ENCODE measurements around the gene TSPAN3. TPM values are rescaled to one million over a fixed set of nuclear protein-coding genes. Genes with fewer than 3 reads are reported as not detected.
A peak's percentile ranks its signal among the peaks of the same experiment; 100 is the strongest.

The TSPAN3 gene
- total and polyA plus RNA-seq, 4 experiments from 2014 or later = 13.3 to 35.9 (median 25.0) TPM

DNA sequence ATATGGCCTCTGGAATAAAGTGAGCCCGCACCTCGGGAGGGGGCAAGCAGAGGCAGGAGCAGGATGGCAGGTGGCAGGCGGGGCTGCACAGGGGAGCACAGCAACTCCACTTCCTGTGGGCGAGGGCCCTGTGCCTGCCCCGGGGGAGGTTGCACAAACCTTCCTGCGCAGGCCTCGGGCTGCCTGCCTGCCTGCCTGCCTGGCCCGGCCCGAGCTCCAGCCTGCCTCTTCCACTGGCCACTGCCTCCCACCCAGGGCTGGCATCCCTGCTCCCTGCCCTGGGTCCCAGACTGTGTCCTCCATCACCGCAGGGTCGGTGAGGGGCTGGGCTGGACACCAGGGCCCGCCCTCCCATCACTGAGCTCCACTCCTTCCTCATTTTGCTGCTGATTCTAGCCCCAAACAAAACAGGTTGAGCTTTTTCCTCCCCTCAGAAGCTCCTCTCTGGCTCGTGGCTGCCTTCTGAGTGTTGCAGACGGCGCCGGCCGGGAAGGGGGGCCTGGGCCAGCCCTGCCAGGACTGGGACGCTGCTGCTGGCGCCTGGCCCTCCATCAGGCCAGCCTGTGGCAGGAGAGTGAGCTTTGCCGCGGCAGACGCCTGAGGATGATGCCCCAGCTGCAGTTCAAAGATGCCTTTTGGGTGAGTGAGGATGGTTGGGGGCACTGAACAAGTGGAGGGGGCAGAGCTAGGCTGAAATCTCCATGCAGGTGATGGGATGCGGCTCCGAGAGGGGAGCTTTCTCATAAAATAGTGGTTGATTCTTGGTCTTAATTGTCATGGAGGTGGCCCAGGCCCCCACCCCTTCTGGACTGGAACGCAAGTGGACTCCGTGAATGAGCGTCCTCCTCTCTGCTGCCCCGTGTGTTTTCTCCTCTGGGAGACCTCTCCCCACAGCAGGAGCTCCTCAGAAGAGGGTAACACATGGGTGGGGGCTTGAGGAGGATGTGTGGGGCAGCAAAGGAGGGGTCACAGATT lies 75.7 kb downstream of the TSPAN3 start, which contains the start of gene PSTPIP1:
Gene PSTPIP1 (plus strand): TSS at position 156 of the 975 bp plus-strand sequence. CDS start 448 bp downstream, at position 604.
- Mint-ChIP-seq H3K27me3 (no peaks in the 10 kb centered on the region), H3K4me3 (peak within 1 kb of the TSS; percentile 94 to 97 (median 96)), H3K4me1 (peaks cover 38 to 92% (median 52%) of the 10 kb centered on the region in 4 donors), H3K27ac (peak within 1 kb of the TSS; percentile 92 to 97 (median 96)), H3K36me3 (peaks cover 4 to 27% of the 10 kb centered on the region in 2 donors), H3K9me3 (peaks cover 0 to 2% (median 0%) of the 10 kb centered on the region in 8 donors)
- peak within 1 kb of the TSS; percentile 94 to 96 for H3K4me3 ChIP-seq (ENCODE audit: low read length in 2 of 2)
- intact Hi-C loops (cut with micrococcal nuclease) = loop anchor here (1.0 to 2.0 kb wide), 5 partner anchors 8 to 76 kb away; partner anchors contain the start of genes RCN2 and TSPAN3
- DNase-seq = peak; percentile 65 to 76 (median 74)
- peaks cover 56% of the 10 kb centered on the region for H3K4me1 ChIP-seq (ENCODE audit: insufficient read depth, low read length)
- no peaks in the 10 kb centered on the region for H3K27me3 ChIP-seq (ENCODE audit: insufficient read depth, low read length)
- peak within 1 kb of the TSS; percentile 79 for H3K27ac ChIP-seq (ENCODE audit: low read depth, low read length)
- POLR2A ChIA-PET (ENCODE audit: partially characterized antibody) = interaction anchor here (0.7 to 9.4 kb wide), 28 partner anchors 8 to 684 kb away, joined by 3 to 472 read pairs (median 4); partner anchors contain the start of genes ETFA, HMG20A, RCN2 and SCAPER
- peaks cover 9% of the 10 kb centered on the region for H3K36me3 ChIP-seq (ENCODE audit: insufficient read depth, low read length)
- CTCF ChIA-PET (ENCODE audit: partially characterized antibody) = interaction anchor here (0.9 to 6.6 kb wide), 11 partner anchors 10 to 128 kb away, joined by 3 to 69 read pairs (median 5); partner anchors contain the start of gene RCN2
- no peaks in the 10 kb centered on the region for H3K9me3 ChIP-seq (ENCODE audit: control insufficient read depth in 1 of 2, low read length in 2 of 2)

GRCh38 chr15:76994496-76994895 lies 76.4 kb downstream of the TSPAN3 start:
- peaks cover 49% of the 10 kb centered on the region for H3K4me1 ChIP-seq (ENCODE audit: insufficient read depth, low read length)
- no peaks in the 10 kb centered on the region for H3K9me3 ChIP-seq (ENCODE audit: control insufficient read depth in 1 of 2, low read length in 2 of 2)
- Mint-ChIP-seq H3K27ac (peak overlapping the region; percentile 92 to 97 (median 96)), H3K4me1 (peaks cover 40 to 89% (median 47%) of the 10 kb centered on the region in 4 donors), H3K36me3 (peaks cover 4 to 21% of the 10 kb centered on the region in 2 donors), H3K4me3 (peak overlapping the region; percentile 94 to 97 (median 96)), H3K27me3 (no peaks in the 10 kb centered on the region), H3K9me3 (peaks cover 0 to 2% (median 0%) of the 10 kb centered on the region in 8 donors)
- intact Hi-C loops (cut with micrococcal nuclease) = loop anchor here (2.0 kb wide), 1 partner anchor 76 kb away; the partner anchor contains the start of gene TSPAN3
- ChIA-PET CTCF (ENCODE audit: partially characterized antibody) (interaction anchor here (1.2 to 6.6 kb wide), 9 partner anchors 10 to 64 kb away, joined by 3 to 69 read pairs (median 5); no protein-coding TSS in a partner anchor), POLR2A (ENCODE audit: partially characterized antibody) (interaction anchor here (0.9 to 9.4 kb wide), 16 partner anchors 7 to 650 kb away, joined by 3 to 472 read pairs (median 10); partner anchors contain the start of genes HMG20A, RCN2 and SCAPER)
- no peaks in the 10 kb centered on the region for H3K27me3 ChIP-seq (ENCODE audit: insufficient read depth, low read length)
- peaks cover 2% of the 10 kb centered on the region for H3K36me3 ChIP-seq (ENCODE audit: insufficient read depth, low read length)
- peak in 1 of 5 donors; percentile 19 for DNase-seq
- peak overlapping the region; percentile 79 for H3K27ac ChIP-seq (ENCODE audit: low read depth, low read length)
- H3K4me3 ChIP-seq (ENCODE audit: low read length in 2 of 2) = peak overlapping the region in 1 of 2 donors; percentile 94

- Mint-ChIP-seq H3K9me3 (peaks cover 0 to 2% (median 0%) of the 10 kb centered on the region in 8 donors), H3K27ac (peak overlapping the region; percentile 92 to 97 (median 96)), H3K27me3 (no peaks in the 10 kb centered on the region), H3K36me3 (peaks cover 4 to 16% of the 10 kb centered on the region in 2 donors), H3K4me3 (peak overlapping the region; percentile 94 to 97 (median 96)), H3K4me1 (peaks cover 40 to 88% (median 46%) of the 10 kb centered on the region in 4 donors)
- Histone ChIP-seq H3K9me3 (ENCODE audit: control insufficient read depth in 1 of 2, low read length in 2 of 2) (no peaks in the 10 kb centered on the region), H3K36me3 (ENCODE audit: insufficient read depth, low read length) (no peaks in the 10 kb centered on the region), H3K27me3 (ENCODE audit: insufficient read depth, low read length) (no peaks in the 10 kb centered on the region), H3K4me1 (ENCODE audit: insufficient read depth, low read length) (peaks cover 47% of the 10 kb centered on the region), H3K27ac (ENCODE audit: low read depth, low read length) (peak overlapping the region; percentile 79), H3K4me3 (ENCODE audit: low read length in 2 of 2) (peak overlapping the region in 1 of 2 donors; percentile 94)
- ChIA-PET CTCF (ENCODE audit: partially characterized antibody) (interaction anchor here (0.8 to 6.6 kb wide), 6 partner anchors 11 to 550 kb away, joined by 4 to 69 read pairs (median 6); no protein-coding TSS in a partner anchor), POLR2A (ENCODE audit: partially characterized antibody) (interaction anchor here (0.6 to 9.4 kb wide), 11 partner anchors 11 to 649 kb away, joined by 3 to 472 read pairs (median 10); partner anchors contain the start of genes HMG20A, RCN2 and SCAPER)
- DNase-seq = peak; percentile 35 to 85 (median 40)
- intact Hi-C loops (cut with micrococcal nuclease) = loop anchor here (2.0 kb wide), 1 partner anchor 77 kb away; the partner anchor contains the start of gene TSPAN3
Observed at GRCh38 chr15:76994001-76994400, 76.9 kb downstream of the TSPAN3 start.

DNA sequence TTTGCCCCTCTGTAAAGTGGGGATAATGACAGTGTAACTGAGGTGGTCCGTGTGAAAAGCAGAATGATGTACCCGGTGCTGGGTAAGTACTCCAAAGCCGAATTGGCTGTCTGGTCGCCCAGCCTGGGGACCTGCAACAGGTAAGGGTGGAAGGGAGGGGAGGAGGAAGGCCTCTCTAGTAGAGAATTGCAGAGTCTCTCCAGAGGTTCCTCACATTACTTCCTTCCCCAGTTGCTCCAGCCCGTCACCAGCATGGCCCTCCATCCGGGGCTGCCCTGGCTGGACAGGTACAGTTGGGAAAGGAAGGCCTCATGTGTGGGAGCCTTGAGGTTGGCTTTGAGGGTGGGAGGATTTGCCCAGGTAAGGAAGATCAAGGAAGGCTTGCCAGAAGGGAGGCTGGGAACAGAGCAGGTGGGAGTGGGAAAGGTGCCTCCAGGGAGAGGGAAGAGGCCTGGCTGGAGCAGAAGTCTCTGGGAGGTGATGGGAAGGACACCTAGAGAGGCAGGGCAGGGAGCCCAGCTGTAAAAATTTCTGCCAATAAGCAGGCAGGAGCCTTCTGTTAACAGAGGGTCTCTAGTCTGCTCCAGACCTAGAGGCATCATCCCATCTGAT lies 77.7 kb downstream of the TSPAN3 start:
- peak overlapping the region; percentile 79 for H3K27ac ChIP-seq (ENCODE audit: low read depth, low read length)
- H3K4me1 ChIP-seq (ENCODE audit: insufficient read depth, low read length) = peaks cover 47% of the 10 kb centered on the region

DNA sequence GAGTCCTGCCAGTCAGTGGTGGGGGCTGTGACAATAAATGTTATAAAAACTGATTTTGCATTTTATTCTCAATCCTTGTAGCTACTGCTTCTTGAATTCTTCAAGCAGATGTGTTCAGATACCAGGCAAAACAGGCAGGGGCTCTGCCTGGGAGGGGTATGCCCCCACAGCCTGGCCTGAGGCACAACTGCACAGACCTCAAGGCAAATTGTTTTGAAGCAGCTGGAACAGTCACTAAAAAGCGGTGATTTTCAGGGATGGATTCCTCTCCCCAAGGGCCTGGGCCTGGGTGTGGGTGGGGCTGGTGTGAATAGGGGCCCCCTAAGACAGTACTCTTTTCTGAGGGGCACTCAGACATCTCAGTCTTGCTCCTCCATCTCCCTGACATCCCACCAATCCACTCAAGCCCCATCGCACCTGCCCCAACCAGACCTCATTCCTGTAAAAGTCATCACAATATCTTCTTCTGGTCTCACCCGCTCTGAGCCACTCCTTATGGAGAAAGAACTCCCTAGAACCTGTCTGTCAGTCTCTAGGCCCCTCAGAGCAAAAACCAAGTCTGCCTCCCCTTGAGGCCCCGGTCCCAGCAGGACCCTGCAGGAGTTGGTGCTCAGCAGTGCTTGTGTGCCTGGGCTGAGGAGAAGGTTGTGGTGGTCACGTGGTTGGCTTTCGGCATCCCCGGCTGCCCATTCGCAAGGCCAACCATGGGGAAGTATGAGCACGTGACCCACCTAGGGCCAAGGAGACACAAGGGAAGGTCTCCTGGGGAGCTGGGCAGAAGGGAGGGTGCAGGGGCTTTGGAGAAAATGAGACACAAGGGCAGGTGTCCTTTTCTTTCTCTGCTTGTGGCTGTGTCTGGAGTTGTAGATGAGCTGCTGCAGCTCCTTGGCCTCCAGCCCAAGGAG lies 78.9 kb downstream of the TSPAN3 start:
- intact Hi-C loops (cut with micrococcal nuclease) = no loop called here
- Mint-ChIP-seq H3K4me3 (peak overlapping the region in 1 of 8 donors; percentile 8), H3K36me3 (peaks cover 0 to 1% of the 10 kb centered on the region in 2 donors), H3K27ac (peak overlapping the region; percentile 34 to 97 (median 92)), H3K4me1 (peaks cover 35 to 84% (median 42%) of the 10 kb centered on the region in 4 donors), H3K9me3 (peaks cover 0 to 2% (median 0%) of the 10 kb centered on the region in 8 donors), H3K27me3 (no peaks in the 10 kb centered on the region)
- ChIA-PET POLR2A (ENCODE audit: partially characterized antibody) (interaction anchor here (1.1 kb wide), 1 partner anchor 11 kb away, joined by 3 read pairs; no protein-coding TSS in a partner anchor), CTCF (ENCODE audit: partially characterized antibody) (interaction anchor here (1.5 kb wide), 1 partner anchor 30 kb away, joined by 5 read pairs; no protein-coding TSS in a partner anchor)
- Histone ChIP-seq H3K27me3 (ENCODE audit: insufficient read depth, low read length) (no peaks in the 10 kb centered on the region), H3K9me3 (ENCODE audit: control insufficient read depth in 1 of 2, low read length in 2 of 2) (no peaks in the 10 kb centered on the region), H3K4me3 (ENCODE audit: low read length in 2 of 2) (no peak overlapping the region), H3K27ac (ENCODE audit: low read depth, low read length) (no peak overlapping the region), H3K36me3 (ENCODE audit: insufficient read depth, low read length) (no peaks in the 10 kb centered on the region), H3K4me1 (ENCODE audit: insufficient read depth, low read length) (peaks cover 47% of the 10 kb centered on the region)
- no peak for DNase-seq

More for the DNA sequence above, 77.7 kb downstream of the TSPAN3 start:
- no peak for DNase-seq
- Histone ChIP-seq H3K9me3 (ENCODE audit: control insufficient read depth in 1 of 2, low read length in 2 of 2) (no peaks in the 10 kb centered on the region), H3K27me3 (ENCODE audit: insufficient read depth, low read length) (no peaks in the 10 kb centered on the region), H3K4me3 (ENCODE audit: low read length in 2 of 2) (no peak overlapping the region), H3K36me3 (ENCODE audit: insufficient read depth, low read length) (no peaks in the 10 kb centered on the region)
- intact Hi-C loops (cut with micrococcal nuclease) = no loop called here
- ChIA-PET POLR2A (ENCODE audit: partially characterized antibody) (interaction anchor here (0.6 to 9.4 kb wide), 8 partner anchors 12 to 89 kb away, joined by 3 to 472 read pairs (median 14); partner anchors contain the start of genes RCN2 and SCAPER), CTCF (ENCODE audit: partially characterized antibody) (interaction anchor here (0.8 to 6.6 kb wide), 5 partner anchors 18 to 550 kb away, joined by 4 to 69 read pairs (median 6); no protein-coding TSS in a partner anchor)
- Mint-ChIP-seq H3K4me1 (peaks cover 40 to 88% (median 46%) of the 10 kb centered on the region in 4 donors), H3K9me3 (peaks cover 0 to 2% (median 0%) of the 10 kb centered on the region in 8 donors), H3K36me3 (peaks cover 0 to 9% of the 10 kb centered on the region in 2 donors), H3K27ac (peak overlapping the region; percentile 92 to 97 (median 96)), H3K4me3 (peak overlapping the region; percentile 94 to 97 (median 96)), H3K27me3 (no peaks in the 10 kb centered on the region)

All from CD4-positive, alpha-beta memory T cell (primary cell).